DND-41 (cell line): ENCODE data around the gene CCDC150.

Experiments
- CTCF ChIP-seq: IDR thresholded peaks from 2 replicates; pipeline ENCODE4 v1.5.1; 2012; ENCODE audit warnings: borderline replicate concordance, low read length, moderate library complexity, mild to moderate bottlenecking; ENCODE audit not compliant: poor library complexity, severe bottlenecking; ENCODE audit errors: extremely low read depth
- EZH2 ChIP-seq: IDR thresholded peaks from 3 replicates; pipeline ENCODE4 v1.6.1; 2012; ENCODE audit warnings: borderline replicate concordance, low read depth, mild to moderate bottlenecking, moderate library complexity, low read length, inconsistent platforms; ENCODE audit not compliant: severe bottlenecking

- no peak for TF ChIP-seq CTCF
- no peak for TF ChIP-seq EZH2
Measured at GRCh38 chr2:196651387-196652094, 12.0 kb downstream of the CCDC150 start.
